Lung (tissue), 12 donors: ENCODE data around the gene YY1. TPM values are rescaled to one million over a fixed set of nuclear protein-coding genes. Genes with fewer than 3 reads are reported as not detected.
A peak's percentile ranks its signal among the peaks of the same experiment; 100 is the strongest.

Experiments used
- ATAC-seq: fragments of 200-7000 bp; cut with Tn5 transposase; one replicate; pipeline ENCODE4 v1.9.1; 2020; ENCODE audit warnings: moderate number of reproducible peaks; ENCODE audit not compliant: insufficient read depth, low FRiP score
- DNase-seq, 3 donors: peaks; one replicate each; pipeline ENCODE4 v3.0.0-alpha.2; 2013 to 2017
- H3K27ac ChIP-seq, 2 donors: one replicate each; pipeline ENCODE4 v1.5.1; 2013; ENCODE audit warnings: mild to moderate bottlenecking in 2 of 2, moderate library complexity in 2 of 2, control low read depth in 1 of 2, inconsistent platforms in 1 of 2, low read depth in 1 of 2, low read length in 1 of 2
- H3K27me3 ChIP-seq, 3 donors: one replicate each; pipeline ENCODE4 v1.5.1; 2013; ENCODE audit warnings: low read length in 2 of 3; ENCODE audit not compliant: control insufficient read depth in 3 of 3, insufficient read depth in 3 of 3
- H3K36me3 ChIP-seq, 4 donors: one replicate each; pipeline ENCODE4 v1.5.1; 2013; ENCODE audit warnings: low read length in 4 of 4, mild to moderate bottlenecking in 1 of 4, moderate library complexity in 1 of 4; ENCODE audit not compliant: control insufficient read depth in 4 of 4, insufficient read depth in 4 of 4
- H3K4me1 ChIP-seq, 5 donors: one replicate each; pipeline ENCODE4 v1.5.1; 2013; ENCODE audit warnings: low read length in 5 of 5, mild to moderate bottlenecking in 2 of 5, moderate library complexity in 1 of 5; ENCODE audit not compliant: control insufficient read depth in 5 of 5, insufficient read depth in 5 of 5
- H3K4me3 ChIP-seq: one replicate; pipeline ENCODE4 v1.5.1; 2013; ENCODE audit warnings: mild to moderate bottlenecking, control low read depth, moderate library complexity
- H3K9ac ChIP-seq, 2 donors: one replicate each; pipeline ENCODE4 v1.5.1; 2013; ENCODE audit warnings: low read length in 2 of 2, control low read depth in 1 of 2; ENCODE audit not compliant: insufficient read depth in 1 of 2
- H3K9me3 ChIP-seq, 4 donors: one replicate each; pipeline ENCODE4 v1.5.1; 2013; ENCODE audit warnings: low read length in 3 of 4, mild to moderate bottlenecking in 1 of 4, moderate library complexity in 1 of 4; ENCODE audit not compliant: control insufficient read depth in 4 of 4, insufficient read depth in 3 of 4
- WGBS, 2 donors: extraction: QIAGEN DNeasy Blood & Tissue Kit; methylation state at CpG; one replicate each; pipeline ENCODE4 v1.1.7; 2013; 5-methylcytosine and 5-hydroxymethylcytosine counted together
- polyA plus RNA-seq, 2 donors: library from polyadenylated mRNA; stranded (reverse); fragments of 200-250 nt; gene quantifications; one replicate each; pipeline ENCODE4 v1.2.1, GENCODE V29; 2013
- total RNA-seq, 2 donors: library from RNA; depleted of rRNA in 1 of 2; stranded (reverse); fragments of >200 nt in 1 of 2; gene quantifications; one replicate each; pipeline ENCODE4 v1.2.1, GENCODE V29; 2014 to 2021
- TF ChIP-seq, protein P1 (sequence below): IDR thresholded peaks from 2 replicates; pipeline ENCODE4 v1.5.1; 2012; ENCODE audit warnings: mild to moderate bottlenecking; ENCODE audit errors: control extremely low read depth, extremely low read depth
- donor health status: control.
- donor health status: control.
- donor health status: Bipolar disorder and iron deficiency.
- donor health status: healthy.
- donor health status: DM: yes; HTN: yes; CAD: no.

Gene YY1
- total and polyA plus RNA-seq, 4 donors: 22.9 to 62.9 (median 34.6) TPM

DNA sequence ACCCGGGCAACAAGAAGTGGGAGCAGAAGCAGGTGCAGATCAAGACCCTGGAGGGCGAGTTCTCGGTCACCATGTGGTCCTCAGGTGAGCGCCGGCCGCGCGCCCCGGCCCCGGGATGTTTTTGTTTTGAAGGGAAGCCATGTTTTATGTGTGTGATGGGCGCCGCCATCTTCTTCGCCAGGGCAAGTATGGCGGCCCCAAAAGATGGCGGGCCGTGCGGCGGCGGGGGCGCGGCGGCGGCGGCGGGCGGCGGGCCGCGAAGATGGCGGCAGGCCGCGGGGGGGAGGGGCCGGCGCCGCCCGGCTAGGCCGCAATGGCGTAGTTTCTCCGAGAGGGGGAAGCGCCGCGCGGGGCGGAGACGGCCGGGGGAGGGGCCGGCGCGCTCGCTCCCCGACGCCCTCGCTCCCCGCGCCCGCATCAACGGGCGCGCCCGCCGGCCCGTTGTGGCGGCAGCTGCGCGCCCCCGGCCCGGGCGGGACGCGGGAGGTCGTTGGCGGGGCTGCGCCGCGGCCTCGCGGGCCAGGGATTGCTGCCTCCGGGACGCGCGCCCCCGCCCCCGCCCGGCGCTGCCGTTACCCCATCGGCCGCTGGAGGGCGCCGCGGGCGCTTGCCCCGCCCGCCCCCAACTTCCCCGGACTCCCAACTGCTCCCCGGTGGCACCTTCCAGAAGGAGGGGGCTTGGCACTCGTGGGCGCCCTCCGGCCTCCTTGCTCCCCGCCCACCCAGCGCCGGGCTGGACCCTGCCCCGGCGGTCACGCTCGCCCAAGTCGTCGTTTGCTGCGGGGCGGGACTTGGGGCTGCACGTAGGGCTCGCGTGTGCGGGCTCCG is 1.1 kb downstream of the YY1 start:
- Histone ChIP-seq H3K36me3 (peaks cover 0 to 5% (median 3%) of the 10 kb centered on the region in 4 donors), H3K9ac (peak overlapping the region in 1 of 2 donors; percentile 92), H3K27ac (peak overlapping the region; percentile 90 to 92), H3K4me3 (peak overlapping the region; percentile 93), H3K9me3 (no peaks in the 10 kb centered on the region), H3K27me3 (no peaks in the 10 kb centered on the region), H3K4me1 (peaks cover 0 to 28% (median 15%) of the 10 kb centered on the region in 5 donors)
- DNase-seq: peak; percentile 89 to 91 (median 91)
- peak; percentile 70 for ATAC-seq
- WGBS, 2 donors: 1% methylated on average over 50 to 114 of the region's 115 CpGs
- TF ChIP-seq, protein P1, sequence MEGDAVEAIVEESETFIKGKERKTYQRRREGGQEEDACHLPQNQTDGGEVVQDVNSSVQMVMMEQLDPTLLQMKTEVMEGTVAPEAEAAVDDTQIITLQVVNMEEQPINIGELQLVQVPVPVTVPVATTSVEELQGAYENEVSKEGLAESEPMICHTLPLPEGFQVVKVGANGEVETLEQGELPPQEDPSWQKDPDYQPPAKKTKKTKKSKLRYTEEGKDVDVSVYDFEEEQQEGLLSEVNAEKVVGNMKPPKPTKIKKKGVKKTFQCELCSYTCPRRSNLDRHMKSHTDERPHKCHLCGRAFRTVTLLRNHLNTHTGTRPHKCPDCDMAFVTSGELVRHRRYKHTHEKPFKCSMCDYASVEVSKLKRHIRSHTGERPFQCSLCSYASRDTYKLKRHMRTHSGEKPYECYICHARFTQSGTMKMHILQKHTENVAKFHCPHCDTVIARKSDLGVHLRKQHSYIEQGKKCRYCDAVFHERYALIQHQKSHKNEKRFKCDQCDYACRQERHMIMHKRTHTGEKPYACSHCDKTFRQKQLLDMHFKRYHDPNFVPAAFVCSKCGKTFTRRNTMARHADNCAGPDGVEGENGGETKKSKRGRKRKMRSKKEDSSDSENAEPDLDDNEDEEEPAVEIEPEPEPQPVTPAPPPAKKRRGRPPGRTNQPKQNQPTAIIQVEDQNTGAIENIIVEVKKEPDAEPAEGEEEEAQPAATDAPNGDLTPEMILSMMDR: peak; percentile 25

DNA sequence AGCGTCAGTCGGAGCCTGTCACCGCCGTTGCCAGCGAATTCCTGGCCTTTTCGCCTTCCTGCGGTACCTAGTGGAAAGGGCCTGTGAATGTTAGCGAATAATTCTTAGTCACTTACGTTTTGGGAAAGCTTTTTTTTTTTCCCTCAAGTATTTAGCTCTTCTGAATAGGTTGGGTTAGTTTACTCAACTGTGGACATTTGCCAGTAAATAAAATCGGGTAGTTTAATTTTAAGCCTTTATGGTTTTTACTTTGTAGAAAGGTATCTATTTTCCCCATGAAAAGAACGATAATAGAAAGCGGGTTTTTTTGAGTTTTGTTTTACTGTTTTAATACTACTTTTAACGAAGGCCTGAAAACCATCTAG is 1.7 kb downstream of the YY1 start:
- no peak for DNase-seq
- ATAC-seq: no peak
- Histone ChIP-seq H3K9ac (peak overlapping the region in 1 of 2 donors; percentile 92), H3K27ac (peak overlapping the region; percentile 90 to 91), H3K9me3 (no peaks in the 10 kb centered on the region), H3K4me3 (peak overlapping the region; percentile 93), H3K4me1 (peaks cover 0 to 32% (median 16%) of the 10 kb centered on the region in 5 donors), H3K36me3 (peaks cover 0 to 5% (median 3%) of the 10 kb centered on the region in 4 donors), H3K27me3 (no peaks in the 10 kb centered on the region)
- TF ChIP-seq, protein P1: no peak
- 3% methylated on average over 13 of the region's 13 CpGs for WGBS, 2 donors

DNA sequence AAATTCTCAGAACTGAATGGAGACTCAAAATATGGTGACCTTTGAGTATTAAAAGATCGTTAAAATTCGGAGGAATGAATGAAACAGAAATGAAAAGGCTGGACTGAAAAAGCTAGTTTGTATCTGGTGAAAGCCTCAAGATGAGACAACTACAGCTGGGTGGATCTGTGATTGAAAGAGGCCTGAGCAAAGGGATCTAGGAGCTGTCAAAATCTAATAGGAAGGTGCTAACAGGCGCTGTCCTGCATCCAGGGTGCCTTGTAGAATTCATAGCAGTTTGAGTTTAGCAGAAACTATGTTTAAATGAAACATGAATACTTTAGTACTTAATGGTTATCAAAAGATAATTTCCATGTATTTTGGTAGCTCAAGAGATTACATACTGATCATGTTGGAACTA is 2.3 kb downstream of the YY1 start:
- Histone ChIP-seq H3K4me3 (peak overlapping the region; percentile 31), H3K9me3 (no peaks in the 10 kb centered on the region), H3K36me3 (peaks cover 0 to 5% (median 3%) of the 10 kb centered on the region in 4 donors), H3K4me1 (peaks cover 3 to 30% (median 20%) of the 10 kb centered on the region in 5 donors), H3K27ac (peak overlapping the region; percentile 40 to 90), H3K9ac (peak overlapping the region in 1 of 2 donors; percentile 92), H3K27me3 (no peaks in the 10 kb centered on the region)
- DNase-seq: peak in 1 of 3 donors; percentile 6
- WGBS, 2 donors: 34 to 55% methylated on average over 3 of the region's 3 CpGs
- TF ChIP-seq, protein P1: no peak
- ATAC-seq: no peak
